Keratinocyte (primary cell): ENCODE measurements around the gene CASR. TPM values are rescaled to one million over a fixed set of nuclear protein-coding genes. Genes with fewer than 3 reads are reported as not detected.

Experiments used
- DNase-seq: peaks from one replicate; pipeline ENCODE4 v3.0.0-alpha.2; 2011; ENCODE audit warnings: low read depth, missing footprints, low spot score
- FAIRE-seq: peaks from 2 replicates; lab custom pipeline; 2011; peaks lifted over from hg19 to GRCh38; lab: Jason Lieb, UNC
- H2AFZ ChIP-seq: 2 replicates; pipeline ENCODE4 v1.6.0; 2012; ENCODE audit warnings: low read length, control low read depth, inconsistent platforms; ENCODE audit not compliant: control insufficient read depth
- H3K27ac ChIP-seq: 2 replicates; pipeline ENCODE4 v1.5.1; 2011; ENCODE audit warnings: low read length; ENCODE audit not compliant: control insufficient read depth, insufficient read depth
- H3K27me3 ChIP-seq: 3 replicates; pipeline ENCODE4 v1.6.0; 2011; ENCODE audit warnings: low read length; ENCODE audit not compliant: control insufficient read depth, insufficient read depth; ENCODE audit errors: extremely low read depth
- H3K36me3 ChIP-seq, 2 experiments: 2 replicates in 1 of 2; 3 replicates in 1 of 2; pipeline ENCODE4 v1.5.1; 2011; ENCODE audit warnings: low read length in 2 of 2, mild to moderate bottlenecking in 1 of 2; ENCODE audit not compliant: control insufficient read depth in 2 of 2, insufficient read depth in 2 of 2; ENCODE audit errors: extremely low read depth in 1 of 2
- H3K4me1 ChIP-seq: 3 replicates; pipeline ENCODE4 v1.5.1; 2011; ENCODE audit warnings: low read length; ENCODE audit not compliant: control insufficient read depth, insufficient read depth; ENCODE audit errors: extremely low read depth
- H3K4me2 ChIP-seq: 3 replicates; pipeline ENCODE4 v1.6.0; 2011; ENCODE audit warnings: low read depth, low read length; ENCODE audit not compliant: control insufficient read depth, insufficient read depth; ENCODE audit errors: extremely low read depth
- H3K4me3 ChIP-seq, 3 experiments: fragments of 200-600 bp in 1 of 3; sonication (generic) in 1 of 3; 2 replicates in 2 of 3; 3 replicates in 1 of 3; pipeline ENCODE4 v1.5.1; 2011 to 2016; ENCODE audit warnings: low read length in 3 of 3, mild to moderate bottlenecking in 3 of 3, control low read depth in 2 of 3, inconsistent platforms in 1 of 3, low read depth in 1 of 3, mixed read lengths in 1 of 3, mixed run types in 1 of 3, moderate library complexity in 1 of 3; ENCODE audit not compliant: control insufficient read depth in 2 of 3, insufficient read depth in 2 of 3; ENCODE audit errors: extremely low read depth in 1 of 3
- H3K79me2 ChIP-seq: 2 replicates; pipeline ENCODE4 v1.6.0; 2012; ENCODE audit warnings: low read length; ENCODE audit not compliant: control insufficient read depth, insufficient read depth
- H3K9ac ChIP-seq: 3 replicates; pipeline ENCODE4 v1.6.0; 2011; ENCODE audit warnings: low read length; ENCODE audit not compliant: control insufficient read depth, insufficient read depth; ENCODE audit errors: extremely low read depth
- H3K9me1 ChIP-seq: 3 replicates; pipeline ENCODE4 v1.6.0; 2011; ENCODE audit warnings: low read length; ENCODE audit not compliant: control insufficient read depth, insufficient read depth; ENCODE audit errors: extremely low read depth
- H3K9me3 ChIP-seq: 2 replicates; pipeline ENCODE4 v1.5.1; 2012; ENCODE audit warnings: low read depth, low read length; ENCODE audit not compliant: control insufficient read depth
- H4K20me1 ChIP-seq: 3 replicates; pipeline ENCODE4 v1.6.0; 2011; ENCODE audit warnings: low read length; ENCODE audit not compliant: control insufficient read depth, insufficient read depth; ENCODE audit errors: extremely low read depth
- EZH2 ChIP-seq: IDR thresholded peaks from one replicate; pipeline ENCODE4 v1.6.1; 2012; ENCODE audit warnings: inconsistent platforms, mild to moderate bottlenecking, low read length, moderate library complexity
- dilution Hi-C: fragments of 300-500 bp; cut with MboI; formaldehyde crosslinking; loops from one replicate; pipeline ENCODE4 v1.7.0; 2020; ENCODE audit warnings: low sequenced_read_pairs; ENCODE audit not compliant: extremely low pct_ligation_motif_present
- polyA plus RNA-seq, 5 experiments: library from polyadenylated mRNA; depleted of rRNA in 3 of 5; stranded (reverse) in 3 of 5; stranded (forward) in 1 of 5; unstranded in 1 of 5; fragments of >200 nt; gene quantifications; 1 replicate in 1 of 5; 2 replicates in 3 of 5; 3 replicates in 1 of 5; pipeline versions ENCODE4 v1.2.1 to v1.2.3, GENCODE V29; 2011 to 2012; ENCODE audit warnings: missing spikeins in 2 of 5, low read depth in 1 of 5, low replicate concordance in 1 of 5
- TF ChIP-seq, protein P1 (sequence below), 3 experiments: IDR thresholded peaks in 1 of 3; conservative IDR thresholded peaks in 1 of 3; optimal IDR thresholded peaks in 1 of 3; 2 replicates in 2 of 3; 3 replicates in 1 of 3; pipeline versions ENCODE3 to v1.5.1; 2011; ENCODE audit warnings: low read length in 3 of 3, mild to moderate bottlenecking in 3 of 3, moderate library complexity in 2 of 3, control low read depth in 1 of 3, inconsistent platforms in 1 of 3; ENCODE audit not compliant: insufficient read depth in 2 of 3; ENCODE audit errors: extremely low read depth in 1 of 3

CASR gene
- polyA plus RNA-seq, 1 donor (not counting 4 experiments of a cell fraction or from before 2014, with no cell fraction given), result not detected

DNA sequence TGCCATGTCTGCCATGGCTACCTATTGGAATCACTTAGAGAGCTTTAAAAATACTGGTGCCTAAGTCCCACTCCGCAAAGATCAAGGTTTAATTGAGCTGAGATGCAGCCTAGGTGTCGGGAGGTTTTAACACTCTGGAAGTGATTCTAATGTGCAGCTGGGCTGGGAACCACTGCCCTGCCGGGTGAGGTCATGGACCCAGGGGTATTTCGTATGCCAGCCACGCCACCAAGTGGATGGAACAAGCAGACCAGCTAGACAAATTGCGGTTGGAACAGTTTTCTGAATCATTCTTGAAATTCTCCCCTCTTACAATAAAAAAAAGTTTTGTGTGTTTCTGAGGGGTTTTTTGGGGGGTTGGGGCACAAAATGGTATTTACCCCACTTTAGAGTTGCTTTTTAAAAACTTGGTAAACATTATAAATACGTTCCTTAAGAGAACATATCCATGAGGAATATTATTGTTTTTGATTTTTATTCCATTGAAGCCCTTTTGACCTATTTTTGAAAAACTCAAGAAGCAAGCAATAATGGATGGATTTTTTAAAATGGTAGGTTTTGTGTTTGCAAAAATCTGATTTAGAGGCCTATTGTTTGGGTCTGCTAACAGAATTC is 75.4 kb downstream of the CASR start:
- H2AFZ ChIP-seq, result peak overlapping the region; percentile 18

DNA sequence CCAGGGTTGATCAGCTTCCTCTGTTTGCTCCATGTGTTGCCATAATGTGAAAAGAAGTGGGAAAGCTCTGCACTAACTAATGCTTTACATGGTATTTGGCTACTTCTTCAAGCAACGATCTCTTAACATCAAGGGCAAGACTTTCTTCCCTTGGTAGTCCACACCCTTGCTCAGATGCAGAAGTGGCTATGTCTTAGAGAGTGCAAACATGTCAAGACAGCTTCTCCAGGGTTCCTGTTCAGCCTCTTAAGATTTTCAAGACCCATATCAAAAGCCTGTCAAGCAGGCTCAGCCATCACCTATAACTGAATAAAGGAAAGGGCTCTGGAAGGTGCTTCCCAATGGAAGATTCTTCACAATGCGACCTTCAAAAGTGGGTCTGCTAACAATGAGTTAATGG is 76.7 kb downstream of the CASR start:
- FAIRE-seq (peak; percentile 51), DNase-seq (no peak)
- no peak for TF ChIP-seq EZH2
- TF ChIP-seq, protein P1, sequence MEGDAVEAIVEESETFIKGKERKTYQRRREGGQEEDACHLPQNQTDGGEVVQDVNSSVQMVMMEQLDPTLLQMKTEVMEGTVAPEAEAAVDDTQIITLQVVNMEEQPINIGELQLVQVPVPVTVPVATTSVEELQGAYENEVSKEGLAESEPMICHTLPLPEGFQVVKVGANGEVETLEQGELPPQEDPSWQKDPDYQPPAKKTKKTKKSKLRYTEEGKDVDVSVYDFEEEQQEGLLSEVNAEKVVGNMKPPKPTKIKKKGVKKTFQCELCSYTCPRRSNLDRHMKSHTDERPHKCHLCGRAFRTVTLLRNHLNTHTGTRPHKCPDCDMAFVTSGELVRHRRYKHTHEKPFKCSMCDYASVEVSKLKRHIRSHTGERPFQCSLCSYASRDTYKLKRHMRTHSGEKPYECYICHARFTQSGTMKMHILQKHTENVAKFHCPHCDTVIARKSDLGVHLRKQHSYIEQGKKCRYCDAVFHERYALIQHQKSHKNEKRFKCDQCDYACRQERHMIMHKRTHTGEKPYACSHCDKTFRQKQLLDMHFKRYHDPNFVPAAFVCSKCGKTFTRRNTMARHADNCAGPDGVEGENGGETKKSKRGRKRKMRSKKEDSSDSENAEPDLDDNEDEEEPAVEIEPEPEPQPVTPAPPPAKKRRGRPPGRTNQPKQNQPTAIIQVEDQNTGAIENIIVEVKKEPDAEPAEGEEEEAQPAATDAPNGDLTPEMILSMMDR (optimal IDR thresholded peaks at IDR 0.05 in 1 of 3, IDR thresholded peaks at IDR 0.05 in 1 of 3, conservative IDR thresholded peaks at IDR 0.05 in 1 of 3; ENCODE audit: extremely low read depth in 1 of 3, insufficient read depth in 2 of 3, low read length in 3 of 3), result no peak
- Histone ChIP-seq H3K27ac (no peak overlapping the region), H3K4me2 (no peak overlapping the region), H3K27me3 (no peaks in the 10 kb centered on the region), H3K4me3 (no peak overlapping the region), H3K79me2 (no peaks in the 10 kb centered on the region), H4K20me1 (no peaks in the 10 kb centered on the region), H2AFZ (peak overlapping the region; percentile 23), H3K36me3 (no peaks in the 10 kb centered on the region), H3K4me1 (no peaks in the 10 kb centered on the region), H3K9ac (no peak overlapping the region), H3K9me1 (no peaks in the 10 kb centered on the region), H3K9me3 (no peaks in the 10 kb centered on the region)
- dilution Hi-C loops, result no loop called here

More for the DNA sequence above, 75.4 kb downstream of the CASR start:
- TF ChIP-seq, protein P1 (optimal IDR thresholded peaks at IDR 0.05 in 1 of 3, IDR thresholded peaks at IDR 0.05 in 1 of 3, conservative IDR thresholded peaks at IDR 0.05 in 1 of 3; ENCODE audit: extremely low read depth in 1 of 3, insufficient read depth in 2 of 3, low read length in 3 of 3), result peak; percentile 64 to 92 (median 85)
- no peak for TF ChIP-seq EZH2
- Histone ChIP-seq H3K79me2 (no peaks in the 10 kb centered on the region), H3K27me3 (no peaks in the 10 kb centered on the region), H4K20me1 (no peaks in the 10 kb centered on the region), H3K4me1 (no peaks in the 10 kb centered on the region), H3K27ac (no peak overlapping the region), H3K4me2 (no peak overlapping the region), H3K36me3 (no peaks in the 10 kb centered on the region), H3K9ac (no peak overlapping the region), H3K9me3 (no peaks in the 10 kb centered on the region), H3K9me1 (no peaks in the 10 kb centered on the region), H3K4me3 (no peak overlapping the region)
- DNase-seq, result no peak
- peak; percentile 85 for FAIRE-seq
- dilution Hi-C loops, result no loop called here
